Measurements from ENCODE around the gene CDKN1C. TPM values are rescaled to one million over a fixed set of nuclear protein-coding genes. Genes with fewer than 3 reads are reported as not detected.
A peak's percentile ranks its signal among the peaks of the same experiment; 100 is the strongest.

The CDKN1C gene
- total and polyA plus RNA-seq, 12 donors: 17.7 to 817 (median 321) TPM

GRCh38 chr11:2890466-2891294 is 5.1 kb upstream of the CDKN1C start:
- TF ChIP-seq CTCF (IDR thresholded peaks at IDR 0.05) (no peak), POLR2A (IDR thresholded peaks at IDR 0.05) (no peak)
- intact Hi-C loops (cut with DNase I): loop anchor here (2.0 to 5.0 kb wide), 2 partner anchors 463 to 464 kb away; no protein-coding TSS in a partner anchor
- Histone ChIP-seq H3K36me3 (replicated peaks in 1 of 2) (no peaks in the 10 kb centered on the region), H3K27me3 (no peaks in the 10 kb centered on the region), H3K9me3 (replicated peaks in 1 of 3) (no peaks in the 10 kb centered on the region), H3K4me1 (replicated peaks in 1 of 2) (peaks cover 14 to 24% of the 10 kb centered on the region in 2 donors), H3K27ac (peak overlapping the region in 2 of 5 donors; percentile 17 to 34), H3K4me3 (no peak overlapping the region)
- DNase-seq: peak in 4 of 7 donors; percentile 35 to 82 (median 54)
- WGBS, 4 donors: 67 to 93% (median 72%) methylated on average over 12 to 28 of the region's 28 CpGs

- TF ChIP-seq POLR2A (IDR thresholded peaks at IDR 0.05) (no peak), CTCF (IDR thresholded peaks at IDR 0.05) (no peak)
- no peak for DNase-seq
- 72 to 92% (median 83%) methylated on average over 2 to 16 of the region's 16 CpGs for WGBS, 4 donors
- Histone ChIP-seq H3K9me3 (replicated peaks in 1 of 3) (no peaks in the 10 kb centered on the region), H3K27ac (no peak overlapping the region), H3K4me3 (no peak overlapping the region), H3K4me1 (replicated peaks in 1 of 2) (peaks cover 20 to 30% of the 10 kb centered on the region in 2 donors), H3K36me3 (replicated peaks in 1 of 2) (no peaks in the 10 kb centered on the region), H3K27me3 (no peaks in the 10 kb centered on the region)
- intact Hi-C loops (cut with DNase I): loop anchor here (2.0 to 10.0 kb wide), 5 partner anchors 175 to 463 kb away; partner anchors contain the start of gene KCNQ1OT1 (in 1 of the 2)
These were observed 4.0 kb upstream of the CDKN1C start for GRCh38 chr11:2889362-2890273.

GRCh38 chr11:2888266-2888968 is 2.8 kb upstream of the CDKN1C start:
- intact Hi-C loops (cut with DNase I): loop anchor here (2.0 to 10.0 kb wide), 3 partner anchors 174 to 356 kb away; partner anchors contain the start of gene KCNQ1OT1 (in 1 of the 2)
- 30 to 52% (median 35%) methylated on average over 13 to 25 of the region's 25 CpGs for WGBS, 4 donors
- H3K9me3 ChIP-seq (replicated peaks in 1 of 3): no peaks in the 10 kb centered on the region
- TF ChIP-seq POLR2A (IDR thresholded peaks at IDR 0.05) (no peak), CTCF (IDR thresholded peaks at IDR 0.05) (peak; percentile 92 to 99 (median 97))
- H3K36me3 ChIP-seq (replicated peaks in 1 of 2): no peaks in the 10 kb centered on the region
- DNase-seq: peak; percentile 87 to 98 (median 95)
- no peaks in the 10 kb centered on the region for H3K27me3 ChIP-seq
- peaks cover 20 to 34% of the 10 kb centered on the region in 2 donors for H3K4me1 ChIP-seq (replicated peaks in 1 of 2)
- no peak overlapping the region for H3K4me3 ChIP-seq
- H3K27ac ChIP-seq: no peak overlapping the region

Measured in adrenal gland (tissue), 12 donors.